HG02885 (cell line): Measurements from ENCODE around the gene CATSPERD.
"Not testable (repeated sequence)": the region's sequence is repeated elsewhere in the genome, so short reads cannot be mapped to it uniquely, and the experiment has no call there.

Experiments used
- ATAC-seq: cut with Tn5 transposase; IDR thresholded peaks from one replicate; pipeline ENCODE4 v1.9.1; 2021; ENCODE audit warnings: mild to moderate bottlenecking; ENCODE audit not compliant: unreplicated experiment, poor library complexity

CATSPERD gene

DNA sequence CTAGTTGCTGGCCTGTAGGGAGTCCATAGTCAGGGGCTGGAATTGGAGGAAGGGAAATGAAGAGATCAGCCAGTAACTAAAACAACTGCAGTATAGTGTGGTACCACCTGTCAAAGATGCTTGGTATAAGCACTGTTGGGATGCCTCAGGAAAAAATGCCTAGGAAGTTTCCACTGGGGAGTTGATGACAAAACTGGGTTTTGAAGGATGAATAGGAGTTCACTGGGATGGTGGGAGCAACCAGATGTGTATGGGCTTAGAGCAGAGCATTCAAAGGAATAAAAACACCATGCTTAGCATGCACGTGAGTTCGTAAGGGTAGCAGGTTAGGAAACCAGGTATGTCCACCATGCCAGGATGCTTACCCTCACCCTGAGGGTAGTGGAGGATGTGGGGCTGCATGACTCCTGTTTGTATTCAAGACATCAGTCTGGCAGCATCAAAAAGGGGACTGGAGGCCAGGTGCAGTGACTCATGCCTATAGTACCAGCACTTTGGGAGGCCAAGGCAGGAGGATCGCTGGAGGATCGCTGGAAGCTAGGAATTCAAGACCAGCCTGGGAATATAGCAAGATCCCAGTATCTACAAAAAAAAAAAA is 7.1 kb downstream of the CATSPERD start:
- no peak for ATAC-seq

DNA sequence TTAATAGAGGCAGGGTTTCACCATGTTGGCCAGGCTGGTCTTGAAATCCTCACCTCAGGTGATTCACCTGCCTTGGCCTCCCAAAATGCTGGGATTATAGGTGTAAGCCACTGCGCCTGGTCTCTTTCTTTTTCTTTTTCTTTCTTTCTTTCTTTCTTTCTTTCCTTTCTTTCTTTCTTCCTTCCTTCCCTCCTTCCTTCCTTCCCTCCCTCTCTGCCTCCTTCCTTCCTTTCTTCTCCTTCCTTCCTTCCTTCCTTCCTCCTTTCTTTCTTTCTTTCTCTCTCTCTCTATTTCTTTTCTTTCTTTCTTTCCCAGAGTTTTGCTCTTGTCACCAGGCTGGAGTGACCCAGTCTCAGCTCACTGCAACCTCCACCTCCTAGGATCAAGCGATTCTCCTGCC is 12.7 kb downstream of the CATSPERD start:
- ATAC-seq = not testable (repeated sequence)

GRCh38 chr19:5738423-5738822 is 18.0 kb downstream of the CATSPERD start:
- ATAC-seq = no peak

GRCh38 chr19:5742051-5742450 is 21.6 kb downstream of the CATSPERD start:
- no peak for ATAC-seq

GRCh38 chr19:5743630-5744029 is 23.2 kb downstream of the CATSPERD start:
- no peak for ATAC-seq

DNA sequence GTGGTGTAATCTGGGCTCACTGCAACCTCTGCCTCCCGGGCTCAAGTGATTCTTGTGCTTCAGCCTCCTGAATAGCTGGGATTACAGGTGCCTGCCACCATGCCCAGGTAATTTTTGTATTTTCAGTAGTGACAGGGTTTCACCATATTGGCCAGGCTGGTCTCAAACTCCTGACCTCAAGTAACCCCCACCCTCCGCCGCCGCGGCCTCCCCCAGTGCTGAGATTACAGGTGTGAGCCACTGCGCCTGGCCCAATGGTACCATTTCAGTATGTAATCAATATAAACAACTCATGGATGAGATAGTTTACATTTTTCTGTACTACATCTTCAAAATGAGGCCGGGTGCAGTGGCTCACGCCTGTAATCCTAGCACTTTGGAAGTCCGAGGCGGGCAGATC is 24.6 kb downstream of the CATSPERD start:
- ATAC-seq = not testable (repeated sequence)

GRCh38 chr19:5748920-5749319 is 28.5 kb downstream of the CATSPERD start:
- ATAC-seq = not testable (repeated sequence)

DNA sequence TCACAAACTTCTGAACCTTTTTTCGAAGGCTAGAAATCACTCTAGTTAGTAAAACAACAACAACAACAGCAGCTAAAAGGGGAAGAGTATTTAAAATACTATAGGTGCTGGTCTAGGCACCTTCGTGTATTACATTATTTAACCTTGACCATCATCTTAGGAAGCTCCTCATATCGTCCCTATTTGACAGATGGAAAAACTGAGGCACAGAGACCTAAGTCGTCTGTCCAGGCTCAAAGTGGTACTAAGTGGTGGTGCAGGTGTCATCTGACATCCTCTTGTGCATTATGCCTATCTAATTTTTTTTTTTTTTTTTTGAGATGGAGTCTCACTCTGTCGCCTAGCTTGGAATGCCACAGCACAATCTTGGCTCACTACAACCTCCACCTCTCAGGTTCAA is 29.1 kb downstream of the CATSPERD start:
- ATAC-seq = no peak

- ATAC-seq = no peak
Measured at GRCh38 chr19:5751709-5752108, 31.3 kb downstream of the CATSPERD start.

- ATAC-seq = no peak
Measured at GRCh38 chr19:5753743-5754142, 33.3 kb downstream of the CATSPERD start.

DNA sequence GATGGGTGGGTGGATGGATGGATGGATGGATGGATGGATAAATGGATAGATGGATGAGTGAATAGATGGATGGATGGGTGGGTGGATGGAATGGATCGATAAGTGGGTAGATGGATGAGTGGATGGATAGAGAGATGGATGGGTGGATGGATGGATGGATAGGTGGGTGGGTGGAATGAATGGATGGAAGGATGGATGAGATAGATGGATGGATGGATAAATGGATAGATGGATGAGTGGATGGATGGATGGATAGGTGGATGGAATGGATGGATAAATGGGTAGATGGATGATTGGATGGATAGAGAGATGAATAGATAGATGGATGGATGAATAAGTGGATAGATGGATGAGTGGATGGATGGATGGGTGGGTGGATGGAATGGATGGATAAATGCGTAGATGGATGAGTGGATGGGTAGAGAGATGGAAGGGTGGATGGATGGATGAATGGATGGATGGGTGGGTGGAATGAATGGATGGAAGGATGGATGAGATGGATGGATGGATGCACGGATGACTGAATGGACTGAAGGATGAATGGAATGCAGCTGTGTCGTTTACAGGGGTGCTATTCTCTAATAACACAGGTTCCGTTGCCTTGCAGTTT is 42.3 kb downstream of the CATSPERD start:
- no peak for ATAC-seq

- no peak for ATAC-seq
Measured at GRCh38 chr19:5765220-5765619, 44.8 kb downstream of the CATSPERD start.

DNA sequence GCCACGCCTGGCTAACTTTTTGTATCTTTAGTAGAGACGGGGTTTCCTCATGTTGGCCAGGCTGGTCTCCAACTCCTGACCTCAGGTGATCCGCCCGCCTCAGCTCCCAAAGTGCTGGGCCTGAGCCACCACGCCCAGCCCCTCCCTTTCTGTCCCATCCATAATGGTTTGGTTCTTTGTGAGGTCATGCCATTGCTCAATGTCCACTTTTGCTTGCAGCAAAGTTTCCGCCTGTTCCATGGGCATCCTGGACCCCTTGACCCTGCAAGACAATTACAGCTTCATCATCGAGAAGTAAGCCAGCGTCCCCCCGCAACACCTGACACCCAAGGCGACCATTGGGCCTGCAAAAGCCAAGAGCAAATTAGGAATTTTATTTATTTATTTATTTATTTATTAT is 47.5 kb downstream of the CATSPERD start:
- no peak for ATAC-seq

- no peak for ATAC-seq
Measured at GRCh38 chr19:5772416-5772815, 52.0 kb downstream of the CATSPERD start.

DNA sequence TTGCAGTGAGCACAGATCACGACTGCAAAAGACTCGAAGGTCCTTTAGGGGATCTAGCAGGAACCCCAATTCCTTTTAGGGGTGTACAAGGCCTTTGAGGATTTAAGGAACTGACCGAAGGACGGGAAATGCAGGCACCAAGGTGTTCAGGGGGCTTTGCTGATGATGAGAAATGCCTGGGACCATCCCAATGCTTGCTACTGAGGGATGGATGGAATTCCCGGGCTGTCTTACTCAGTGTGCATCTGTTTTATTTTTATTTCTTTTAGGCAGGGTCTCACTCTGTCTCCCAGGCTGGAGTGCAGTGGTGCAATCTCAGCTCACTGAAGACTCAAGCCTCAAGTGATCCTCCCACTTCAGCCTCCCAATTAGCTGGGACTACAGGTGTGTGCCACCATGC is 52.8 kb downstream of the CATSPERD start:
- no peak for ATAC-seq

- no peak for ATAC-seq
Measured at GRCh38 chr19:5774921-5775320, 54.5 kb downstream of the CATSPERD start.

DNA sequence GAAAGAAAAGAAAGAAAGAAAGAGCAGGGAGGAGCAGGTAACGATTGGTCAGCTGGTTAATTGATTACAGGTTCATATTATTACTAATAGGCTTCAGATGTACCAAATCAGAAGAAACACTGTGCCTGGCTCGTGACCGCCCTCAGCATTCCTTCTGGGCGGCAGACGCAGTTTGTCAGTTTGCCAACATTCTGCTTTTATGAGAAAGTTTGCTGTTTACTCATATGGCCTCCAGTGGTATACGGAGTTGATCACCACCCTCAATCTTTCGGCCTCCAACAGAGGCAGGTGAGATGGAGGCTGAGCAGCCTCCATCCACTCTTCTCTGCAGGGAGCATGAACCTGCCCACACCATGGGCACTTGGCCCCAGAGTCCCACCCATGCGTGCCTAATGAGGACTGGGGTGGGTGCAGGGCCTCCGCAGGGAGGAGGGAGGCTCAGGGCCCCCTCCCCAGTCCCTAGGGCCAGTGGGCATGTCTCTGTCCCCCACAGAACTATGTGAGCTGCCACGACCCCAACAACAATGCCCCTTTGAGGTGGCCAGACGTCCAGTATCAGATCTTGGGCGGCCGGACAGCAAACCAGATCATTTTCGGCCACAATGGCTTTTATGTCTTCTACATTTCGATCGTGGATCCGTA is 55.4 kb downstream of the CATSPERD start:
- ATAC-seq = no peak

DNA sequence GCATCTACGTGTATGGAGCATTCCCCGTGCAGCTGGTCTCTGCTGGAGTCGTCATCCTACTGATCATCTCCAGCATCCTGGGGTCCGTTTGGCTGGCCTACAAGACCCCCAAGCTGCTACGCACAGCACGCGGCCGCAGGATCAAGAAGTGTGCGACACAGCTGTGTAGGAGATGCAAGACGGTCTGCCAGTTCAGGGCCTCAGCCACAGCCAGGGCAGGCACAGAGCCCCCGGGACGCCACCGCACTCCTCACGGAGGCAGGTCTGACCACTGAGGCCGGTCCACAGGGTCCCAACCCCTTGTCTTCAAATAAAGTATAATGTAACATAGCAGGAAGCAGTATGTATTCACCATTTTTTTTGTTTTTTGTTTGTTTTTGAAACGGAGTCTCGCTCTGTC is 58.0 kb downstream of the CATSPERD start:
- ATAC-seq = no peak

DNA sequence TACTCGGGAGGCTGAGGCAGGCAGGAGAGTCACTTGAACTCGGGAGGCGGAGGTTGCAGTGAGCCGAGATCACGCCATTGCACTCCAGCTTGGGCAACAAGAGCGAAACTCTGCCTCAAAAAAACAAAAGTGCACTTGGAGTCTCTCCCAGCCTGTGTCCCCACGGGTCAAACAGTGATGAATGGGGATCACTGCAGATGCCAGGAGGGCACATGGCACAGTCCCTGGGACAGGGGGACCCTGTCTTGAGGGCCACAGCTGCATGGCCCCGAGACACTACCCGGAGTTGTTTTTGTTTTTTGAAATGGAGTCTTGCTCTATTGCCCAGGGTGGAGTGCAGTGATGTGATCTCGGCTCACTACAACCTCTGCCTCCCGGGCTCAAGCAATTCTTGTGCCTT is 60.5 kb downstream of the CATSPERD start:
- not testable (repeated sequence) for ATAC-seq

GRCh38 chr19:5782322-5782721 is 61.9 kb downstream of the CATSPERD start:
- ATAC-seq = no peak

- no peak for ATAC-seq
Measured at GRCh38 chr19:5782945-5783919, 62.8 kb downstream of the CATSPERD start.
